Dendritic cell treated with granulocyte-macrophage colony-stimulating factor and Interleukin-4, amounts not matched to agents 40 ng/mL and 50 ng/mL, for 4 days (primary cell): ENCODE measurements around the gene RNF121.

Experiments used
- H3K27ac Mint-ChIP-seq: one replicate; pipeline ENCODE4 v1.8.0; 2022; ENCODE audit warnings: mild to moderate bottlenecking, mixed read lengths
- H3K27me3 Mint-ChIP-seq: one replicate; pipeline ENCODE4 v1.8.0; 2022; ENCODE audit warnings: mild to moderate bottlenecking, mixed read lengths
- H3K36me3 Mint-ChIP-seq: one replicate; pipeline ENCODE4 v1.8.0; 2022; ENCODE audit warnings: low read depth, mixed read lengths
- H3K4me1 Mint-ChIP-seq: one replicate; pipeline ENCODE4 v1.8.0; 2022; ENCODE audit warnings: low read depth, mixed read lengths
- H3K4me3 Mint-ChIP-seq: one replicate; pipeline ENCODE4 v1.8.0; 2022; ENCODE audit warnings: mild to moderate bottlenecking, moderate library complexity, mixed read lengths
- H3K9me3 Mint-ChIP-seq: one replicate; pipeline ENCODE4 v1.8.0; 2022; ENCODE audit warnings: mixed read lengths
- intact Hi-C: fragments of 100-400 bp; cut with micrococcal nuclease; formaldehyde crosslinking; loops from one replicate; pipeline ENCODE4 v1.15.0; 2022

The RNF121 gene

DNA sequence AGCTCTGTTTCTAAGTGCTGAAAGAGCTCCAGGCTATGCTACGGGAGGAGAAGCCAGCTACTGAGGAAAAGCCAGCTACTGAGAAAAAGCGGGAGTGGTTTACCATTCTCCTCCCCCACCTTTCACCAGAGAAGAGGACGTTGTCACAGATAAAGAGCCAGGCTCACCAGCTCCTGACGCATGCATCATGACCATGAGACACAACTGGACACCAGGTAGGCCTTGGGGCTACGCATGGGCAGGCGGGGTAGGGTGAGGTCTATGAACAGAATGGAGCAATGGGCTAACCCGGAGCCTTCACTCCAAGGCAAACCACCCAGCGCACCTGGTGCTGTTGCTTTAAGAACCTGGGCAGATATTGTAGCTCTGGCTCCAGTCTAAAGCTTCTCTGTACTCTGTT is 71.0 kb downstream of the RNF121 start:
- Mint-ChIP-seq H3K4me3 (peak overlapping the region; percentile 90), H3K9me3 (no peaks in the 10 kb centered on the region), H3K27me3 (no peaks in the 10 kb centered on the region)

DNA sequence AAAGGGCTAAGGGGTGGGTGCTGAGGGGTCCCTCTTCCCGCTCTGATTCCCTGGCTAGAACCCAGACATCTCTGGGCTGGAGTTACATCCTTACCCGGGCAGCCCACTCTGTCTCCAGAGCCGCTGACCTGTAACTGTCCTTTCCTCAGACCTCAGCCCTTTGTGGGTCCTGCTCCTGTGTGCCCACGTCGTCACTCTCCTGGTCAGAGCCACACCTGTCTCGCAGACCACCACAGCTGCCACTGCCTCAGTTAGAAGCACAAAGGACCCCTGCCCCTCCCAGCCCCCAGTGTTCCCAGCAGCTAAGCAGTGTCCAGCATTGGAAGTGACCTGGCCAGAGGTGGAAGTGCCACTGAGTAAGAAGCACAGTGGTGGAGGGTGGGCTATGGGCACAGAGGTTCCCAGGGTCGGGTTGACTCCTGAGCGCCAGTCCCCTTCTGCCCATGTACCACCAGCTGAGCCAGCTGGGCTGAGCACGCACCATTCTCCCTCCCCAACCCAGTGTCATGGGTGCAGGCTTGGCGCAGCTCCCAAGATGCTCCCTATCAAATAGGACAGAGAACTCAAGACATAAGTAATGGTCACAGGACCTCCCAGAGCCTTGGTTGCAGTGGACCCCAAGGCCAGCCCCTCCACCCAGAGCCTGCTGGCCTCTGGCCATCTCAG is 71.5 kb downstream of the RNF121 start:
- intact Hi-C loops = no loop called here
- no peaks in the 10 kb centered on the region for H3K27me3 Mint-ChIP-seq
- H3K36me3 Mint-ChIP-seq = peaks cover 75% of the 10 kb centered on the region
- H3K9me3 Mint-ChIP-seq = no peaks in the 10 kb centered on the region
- peak overlapping the region; percentile 96 for H3K27ac Mint-ChIP-seq
- H3K4me1 Mint-ChIP-seq = peaks cover 83% of the 10 kb centered on the region
- H3K4me3 Mint-ChIP-seq = peak overlapping the region; percentile 90

More for the DNA sequence above, 71.0 kb downstream of the RNF121 start:
- intact Hi-C loops = no loop called here
- Mint-ChIP-seq H3K36me3 (peaks cover 70% of the 10 kb centered on the region), H3K27ac (peak overlapping the region; percentile 96), H3K4me1 (peaks cover 86% of the 10 kb centered on the region)

DNA sequence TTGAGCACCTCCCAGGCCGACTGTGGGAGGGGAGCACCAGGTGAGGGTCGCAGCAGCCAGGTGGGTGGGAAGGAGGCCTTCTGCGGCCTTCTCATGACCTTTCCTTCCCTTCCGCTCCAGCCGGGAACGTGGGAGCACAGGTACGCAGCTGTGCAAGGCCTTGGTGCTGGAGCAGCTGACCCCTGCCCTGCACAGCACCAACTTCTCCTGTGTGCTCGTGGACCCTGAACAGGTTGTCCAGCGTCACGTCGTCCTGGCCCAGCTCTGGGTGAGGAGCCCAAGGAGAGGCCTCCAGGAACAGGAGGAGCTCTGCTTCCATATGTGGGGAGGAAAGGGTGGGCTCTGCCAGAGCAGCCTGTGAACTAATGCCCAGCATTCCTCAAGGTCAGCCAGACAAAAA is 72.4 kb downstream of the RNF121 start:
- Mint-ChIP-seq H3K4me3 (peak overlapping the region; percentile 13), H3K9me3 (no peaks in the 10 kb centered on the region), H3K4me1 (peaks cover 81% of the 10 kb centered on the region), H3K27ac (no peak overlapping the region), H3K36me3 (peaks cover 84% of the 10 kb centered on the region), H3K27me3 (no peaks in the 10 kb centered on the region)
- intact Hi-C loops = no loop called here

DNA sequence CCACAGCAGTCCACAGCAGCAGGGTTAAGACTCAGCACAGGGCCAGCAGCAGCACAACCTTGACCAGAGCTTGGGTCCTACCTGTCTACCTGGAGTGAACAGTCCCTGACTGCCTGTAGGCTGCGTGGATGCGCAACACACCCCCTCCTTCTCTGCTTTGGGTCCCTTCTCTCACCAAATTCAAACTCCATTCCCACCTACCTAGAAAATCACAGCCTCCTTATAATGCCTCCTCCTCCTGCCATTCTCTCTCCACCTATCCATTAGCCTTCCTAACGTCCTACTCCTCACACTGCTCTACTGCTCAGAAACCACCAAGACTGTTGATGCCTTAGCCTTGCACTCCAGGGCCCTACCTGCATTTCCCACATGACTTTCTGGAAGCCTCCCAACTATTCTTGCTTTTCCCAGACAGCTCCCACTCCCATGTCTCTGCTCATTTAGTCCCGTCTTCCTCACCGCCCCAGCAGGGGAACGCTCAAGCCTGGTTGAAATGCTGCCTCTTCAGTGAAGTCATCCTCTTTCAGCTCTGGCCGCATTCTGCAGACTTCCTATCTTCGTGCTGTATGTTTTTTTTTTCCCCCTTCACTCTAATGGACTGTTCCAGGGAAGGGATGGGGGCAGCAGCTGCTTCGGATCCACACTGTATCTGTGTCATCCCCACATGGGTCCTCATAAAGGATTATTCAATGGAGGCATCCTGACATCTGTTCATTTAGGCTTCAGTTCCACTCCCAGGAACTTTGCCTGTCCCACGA is 73.2 kb downstream of the RNF121 start:
- H3K4me3 Mint-ChIP-seq = peak overlapping the region; percentile 13
- peak overlapping the region; percentile 62 for H3K27ac Mint-ChIP-seq
- intact Hi-C loops = no loop called here
- peaks cover 77% of the 10 kb centered on the region for H3K4me1 Mint-ChIP-seq
- H3K36me3 Mint-ChIP-seq = peaks cover 85% of the 10 kb centered on the region
- H3K27me3 Mint-ChIP-seq = no peaks in the 10 kb centered on the region
- H3K9me3 Mint-ChIP-seq = no peaks in the 10 kb centered on the region

DNA sequence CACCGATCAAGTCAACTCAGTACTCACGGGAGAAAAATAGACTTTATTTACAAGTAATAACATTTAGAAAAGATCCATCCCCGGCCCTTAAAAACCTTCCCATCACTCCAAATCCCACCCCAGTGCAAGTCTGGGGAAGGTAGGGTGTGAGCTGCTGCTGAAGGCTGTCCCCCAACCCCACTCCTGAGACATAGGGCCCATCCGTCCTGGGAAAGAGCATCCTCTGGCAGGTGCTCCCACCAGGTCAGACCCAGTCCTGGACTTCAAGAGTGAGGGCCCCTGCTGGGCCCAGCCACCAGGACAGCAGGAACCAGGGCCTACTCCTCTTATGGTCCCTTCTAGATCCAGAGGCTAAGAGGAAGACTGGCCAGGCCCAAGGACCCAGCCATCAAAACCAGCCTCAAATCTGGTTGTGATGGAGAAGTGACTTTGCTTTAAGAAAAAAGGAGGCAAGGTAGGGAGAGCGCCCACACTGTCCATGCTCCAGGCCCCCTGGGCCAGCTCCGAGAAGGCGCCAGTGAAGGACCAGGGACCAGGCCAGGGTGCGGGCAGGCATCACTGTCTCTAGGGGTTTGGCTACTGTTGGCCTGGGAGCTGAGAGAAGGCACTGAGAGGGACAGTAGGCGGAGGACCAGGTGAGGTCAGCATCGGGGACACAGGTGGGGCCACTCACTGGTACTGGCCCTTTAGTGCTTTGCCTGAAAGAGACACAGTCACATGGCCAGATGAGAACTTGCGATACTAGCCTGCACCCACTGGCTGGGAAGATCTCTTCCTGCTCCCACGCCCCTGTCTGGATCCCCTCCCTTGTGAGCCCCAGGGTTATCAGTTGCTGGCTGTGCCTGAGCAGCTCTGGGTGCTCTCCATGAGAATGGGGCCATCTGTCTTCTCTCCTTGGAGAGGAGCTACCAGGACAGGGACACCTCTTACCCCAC is 74.3 kb downstream of the RNF121 start:
- Mint-ChIP-seq H3K27me3 (no peaks in the 10 kb centered on the region), H3K27ac (peak overlapping the region; percentile 62), H3K4me1 (peaks cover 75% of the 10 kb centered on the region), H3K4me3 (no peak overlapping the region), H3K9me3 (no peaks in the 10 kb centered on the region), H3K36me3 (peaks cover 96% of the 10 kb centered on the region)
- intact Hi-C loops = no loop called here

DNA sequence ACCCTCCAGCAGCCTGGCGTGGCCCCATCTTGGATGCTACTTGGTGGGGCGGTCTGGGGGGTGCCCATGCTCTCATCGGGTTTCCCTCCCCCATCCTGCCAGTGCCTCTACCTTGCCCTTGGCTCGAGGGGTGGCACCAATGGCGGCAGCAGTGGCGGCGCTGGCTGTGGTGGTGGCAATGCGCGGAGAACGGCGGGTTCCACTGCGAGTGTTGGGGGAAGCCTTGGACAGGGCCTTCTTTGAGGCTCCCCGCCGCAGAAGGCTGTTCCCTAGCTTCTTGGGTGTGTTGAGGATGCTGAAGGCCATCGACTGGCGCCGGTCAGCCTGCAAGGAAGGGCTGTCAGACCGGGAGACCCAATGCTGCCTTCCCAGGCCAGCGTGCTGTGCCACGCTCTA is 74.9 kb downstream of the RNF121 start:
- no peaks in the 10 kb centered on the region for H3K9me3 Mint-ChIP-seq
- H3K4me1 Mint-ChIP-seq = peaks cover 75% of the 10 kb centered on the region
- H3K27me3 Mint-ChIP-seq = no peaks in the 10 kb centered on the region
- peak overlapping the region; percentile 10 for H3K27ac Mint-ChIP-seq
- intact Hi-C loops = no loop called here
- peaks cover 100% of the 10 kb centered on the region for H3K36me3 Mint-ChIP-seq
- no peak overlapping the region for H3K4me3 Mint-ChIP-seq

DNA sequence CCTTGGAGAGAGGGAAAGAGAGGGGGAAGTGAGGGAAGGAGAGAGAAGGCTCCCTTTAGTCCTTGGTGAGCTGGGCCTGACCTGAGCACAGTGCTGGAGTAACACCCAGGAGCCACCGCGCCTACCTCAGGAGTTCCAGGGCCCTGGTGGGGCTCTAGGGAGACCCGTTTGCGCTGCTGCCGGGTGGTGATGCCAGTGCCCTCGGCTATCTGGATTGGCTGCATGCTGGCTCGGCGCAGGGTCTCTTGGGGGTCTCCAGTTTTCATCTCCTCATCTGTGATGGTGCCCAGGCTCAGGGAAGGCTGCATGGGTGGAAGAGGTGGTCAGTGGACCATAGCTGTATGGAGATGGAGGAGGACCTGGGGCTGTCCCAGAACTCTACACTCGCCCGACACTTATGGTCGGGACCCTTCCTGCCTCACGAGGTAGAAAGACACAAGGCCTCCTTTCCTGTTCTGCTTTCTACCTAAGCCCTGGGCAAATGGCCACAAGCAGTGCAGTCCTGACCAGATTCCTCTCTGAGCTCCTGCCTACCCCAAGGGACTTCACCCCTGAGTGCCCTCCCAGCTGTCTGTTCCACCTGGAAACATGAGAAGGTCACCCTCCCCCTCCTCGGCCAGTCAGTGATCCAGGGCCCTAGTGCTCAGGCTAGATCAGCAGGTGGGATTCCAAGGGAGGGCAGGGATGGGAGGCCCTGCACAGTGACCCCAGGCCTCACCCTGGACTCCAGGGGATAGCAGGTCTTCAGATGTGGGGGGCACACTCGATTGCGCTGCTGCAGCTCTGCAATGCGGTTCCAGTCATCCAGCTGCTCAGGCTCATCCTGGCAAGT is 75.9 kb downstream of the RNF121 start:
- intact Hi-C loops = no loop called here
- Mint-ChIP-seq H3K27ac (no peak overlapping the region), H3K36me3 (peaks cover 100% of the 10 kb centered on the region), H3K4me1 (peaks cover 71% of the 10 kb centered on the region), H3K4me3 (no peak overlapping the region), H3K9me3 (no peaks in the 10 kb centered on the region), H3K27me3 (no peaks in the 10 kb centered on the region)

DNA sequence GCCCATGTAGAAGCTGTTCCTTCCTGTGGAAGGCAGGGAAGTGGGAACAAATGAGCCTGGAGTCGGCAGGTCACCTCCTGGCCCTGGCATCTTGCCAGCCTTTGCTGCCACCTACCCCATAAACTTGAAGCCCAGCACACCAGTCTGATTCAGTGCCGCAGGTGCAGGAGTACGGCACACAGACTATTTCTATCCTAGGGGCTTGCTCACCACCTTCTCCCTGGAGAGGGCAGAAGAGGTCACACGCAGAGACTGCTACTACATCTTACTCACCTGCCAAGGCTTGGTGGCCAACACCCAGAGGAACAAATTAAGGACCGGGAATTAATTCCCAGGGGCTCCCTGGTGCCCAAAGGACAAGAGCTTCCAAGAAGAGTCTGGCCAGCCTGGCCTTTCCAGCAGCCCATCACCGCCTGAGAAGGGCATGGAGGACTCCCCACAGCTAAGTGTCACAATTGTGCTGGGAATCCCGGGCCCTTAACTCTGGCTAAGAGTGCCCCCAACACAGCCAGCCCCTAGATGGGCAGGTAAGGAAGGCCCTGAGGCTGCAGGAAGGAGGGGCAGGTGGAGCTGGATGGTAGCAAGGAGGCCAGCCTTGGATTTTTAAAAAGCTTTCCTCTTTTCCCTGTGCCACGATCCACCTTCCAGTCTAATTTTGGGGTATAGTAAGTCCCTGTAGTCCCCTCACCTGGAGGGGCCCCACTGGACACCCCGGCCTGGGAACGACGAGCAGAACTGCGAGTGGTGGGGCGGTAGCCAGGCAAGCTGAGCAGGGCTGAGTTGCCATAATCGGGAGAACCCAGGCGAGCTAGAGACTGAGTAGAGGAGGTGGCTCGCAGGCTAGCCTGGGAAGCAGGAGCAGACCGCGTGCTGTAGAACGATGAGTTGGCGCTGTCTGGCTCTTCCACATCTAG is 76.8 kb downstream of the RNF121 start:
- Mint-ChIP-seq H3K9me3 (no peaks in the 10 kb centered on the region), H3K4me1 (peaks cover 62% of the 10 kb centered on the region), H3K27ac (no peak overlapping the region), H3K4me3 (no peak overlapping the region), H3K27me3 (no peaks in the 10 kb centered on the region), H3K36me3 (peaks cover 100% of the 10 kb centered on the region)
- intact Hi-C loops = no loop called here

DNA sequence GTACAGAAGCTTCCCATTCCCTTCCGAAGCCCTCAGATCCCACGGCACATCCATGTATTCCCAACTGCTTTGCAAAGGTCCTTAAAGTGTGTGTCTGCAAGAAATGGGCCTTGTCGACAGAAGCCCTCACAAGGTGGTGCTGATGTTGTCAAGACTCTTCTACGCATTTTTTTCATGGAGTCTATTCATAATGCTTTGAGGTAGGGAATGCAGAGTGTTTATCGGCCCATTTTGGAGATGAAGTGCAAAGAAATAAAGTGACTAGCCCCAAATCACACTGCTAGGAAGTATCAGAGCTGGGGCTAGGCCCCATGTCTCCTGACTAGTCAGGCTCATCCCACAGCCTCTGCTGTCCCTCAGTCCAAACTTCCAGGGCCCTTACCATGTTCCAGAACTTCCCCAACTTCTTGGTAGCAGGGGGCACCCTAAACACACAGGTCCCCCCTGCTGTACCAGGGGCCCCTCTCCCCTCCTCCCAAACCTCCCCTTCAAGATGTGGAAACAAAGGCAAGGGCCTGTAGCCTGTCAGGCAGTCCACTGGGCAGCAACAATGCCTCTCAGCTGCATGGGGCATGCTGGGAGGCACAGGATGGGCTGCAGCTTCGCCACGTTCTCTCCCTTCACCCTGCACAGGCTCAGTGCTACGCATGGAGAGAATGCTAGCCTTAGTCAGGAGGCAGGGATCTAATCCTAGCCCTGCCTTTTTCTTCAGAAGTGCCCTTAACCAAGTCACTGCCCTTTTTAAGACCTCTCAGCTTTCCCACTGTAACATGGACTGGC is 77.7 kb downstream of the RNF121 start:
- H3K9me3 Mint-ChIP-seq = no peaks in the 10 kb centered on the region
- no peak overlapping the region for H3K4me3 Mint-ChIP-seq
- H3K27me3 Mint-ChIP-seq = no peaks in the 10 kb centered on the region
- intact Hi-C loops = no loop called here
- H3K27ac Mint-ChIP-seq = no peak overlapping the region
- H3K36me3 Mint-ChIP-seq = peaks cover 100% of the 10 kb centered on the region
- peaks cover 53% of the 10 kb centered on the region for H3K4me1 Mint-ChIP-seq

DNA sequence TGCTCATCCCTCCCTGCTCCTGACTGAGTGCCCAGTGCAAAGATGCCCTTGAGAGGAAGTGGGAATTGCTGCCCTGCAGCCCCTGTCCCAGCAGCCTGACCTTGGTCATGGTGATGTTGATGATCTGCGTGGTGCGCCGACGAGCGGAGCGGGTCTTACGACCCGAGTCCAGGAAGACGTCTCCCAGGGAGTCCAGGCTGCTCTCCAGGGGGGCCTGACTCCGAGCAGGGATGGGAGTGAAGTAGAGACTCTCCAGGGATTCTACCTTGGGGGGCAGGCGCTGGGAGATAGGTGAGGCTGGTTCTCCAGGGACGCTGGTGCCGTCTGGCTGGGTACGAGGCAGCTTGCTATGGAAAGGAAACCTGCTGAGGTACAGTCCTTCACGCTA is 78.2 kb downstream of the RNF121 start:
- Mint-ChIP-seq H3K27ac (no peak overlapping the region), H3K9me3 (no peaks in the 10 kb centered on the region), H3K4me1 (peaks cover 47% of the 10 kb centered on the region), H3K4me3 (no peak overlapping the region), H3K36me3 (peaks cover 100% of the 10 kb centered on the region), H3K27me3 (no peaks in the 10 kb centered on the region)
- intact Hi-C loops = no loop called here

DNA sequence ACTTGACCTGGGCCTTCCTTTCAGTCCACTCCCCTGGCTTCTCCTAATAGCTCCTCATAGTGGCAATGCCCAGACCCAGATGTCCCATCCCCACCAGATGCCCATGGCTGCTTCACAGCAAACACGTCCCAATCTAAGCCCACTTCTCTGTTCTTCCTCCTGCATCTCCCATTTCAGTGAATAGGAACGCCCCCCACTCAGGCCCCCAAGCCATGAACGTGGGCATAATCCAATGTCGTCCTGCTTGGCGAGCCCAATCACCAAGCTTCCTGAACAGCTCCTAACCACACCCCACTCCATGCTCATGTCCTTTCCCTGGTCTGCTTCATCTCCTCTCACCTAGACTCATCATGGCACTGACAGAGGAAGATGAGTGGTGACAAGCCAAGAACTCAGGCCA is 78.7 kb downstream of the RNF121 start:
- Mint-ChIP-seq H3K4me1 (peaks cover 42% of the 10 kb centered on the region), H3K27ac (peak overlapping the region; percentile 12), H3K36me3 (peaks cover 100% of the 10 kb centered on the region), H3K9me3 (no peaks in the 10 kb centered on the region), H3K4me3 (no peak overlapping the region), H3K27me3 (no peaks in the 10 kb centered on the region)
- intact Hi-C loops = no loop called here

DNA sequence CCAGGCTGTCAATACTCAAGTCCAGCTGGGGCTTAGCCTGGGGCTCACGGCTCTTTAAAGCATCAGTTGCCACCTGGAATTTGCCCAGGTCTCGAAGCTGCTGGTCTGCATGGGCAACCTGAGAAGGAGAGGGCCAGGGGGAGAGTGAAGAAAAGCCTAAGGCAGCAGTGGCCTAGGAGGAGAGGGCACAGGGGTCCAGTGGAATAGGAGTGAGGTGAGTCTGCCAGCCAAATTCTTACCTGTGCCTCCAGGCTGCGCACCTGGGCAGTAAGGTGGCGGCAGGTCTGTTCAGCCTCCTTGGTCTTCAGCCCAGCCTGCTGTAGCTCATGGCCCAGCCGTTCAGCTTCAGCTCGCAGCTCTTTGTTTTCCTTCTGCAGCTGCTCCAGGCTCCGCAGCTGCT is 79.9 kb downstream of the RNF121 start:
- H3K36me3 Mint-ChIP-seq = peaks cover 100% of the 10 kb centered on the region
- H3K9me3 Mint-ChIP-seq = no peaks in the 10 kb centered on the region
- no peak overlapping the region for H3K27ac Mint-ChIP-seq
- intact Hi-C loops = no loop called here
- H3K4me3 Mint-ChIP-seq = no peak overlapping the region
- H3K27me3 Mint-ChIP-seq = no peaks in the 10 kb centered on the region
- peaks cover 32% of the 10 kb centered on the region for H3K4me1 Mint-ChIP-seq
